CD14-positive monocyte (primary cell): ENCODE results near the gene C8B. TPM values are rescaled to one million over a fixed set of nuclear protein-coding genes. Genes with fewer than 3 reads are reported as not detected.

Experiments
- DNase-seq, 3 donors: peaks; one replicate each; pipeline ENCODE4 v3.0.0-alpha.2; 2011 to 2022
- H2AFZ ChIP-seq: 2 replicates; pipeline ENCODE4 v1.6.0; 2012; ENCODE audit warnings: mild to moderate bottlenecking, low read depth, low read length, inconsistent platforms; ENCODE audit not compliant: insufficient read depth, poor library complexity, severe bottlenecking
- H3K27ac ChIP-seq, 2 donors: 1 replicate in 1 of 2; 2 replicates in 1 of 2; pipeline ENCODE4 v1.5.1; 2012 to 2013; ENCODE audit warnings: low read length in 2 of 2, control low read depth in 1 of 2, inconsistent platforms in 1 of 2, low read depth in 1 of 2, mild to moderate bottlenecking in 1 of 2
- H3K27me3 ChIP-seq, 2 donors: one replicate each; pipeline versions ENCODE4 v1.6.0 to v1.6.1; 2011 to 2013; ENCODE audit warnings: low read length in 2 of 2; ENCODE audit not compliant: control insufficient read depth in 2 of 2, insufficient read depth in 2 of 2
- H3K36me3 ChIP-seq, 2 donors: replicated peaks in 1 of 2; 1 replicate in 1 of 2; 2 replicates in 1 of 2; pipeline versions ENCODE4 v1.5.1 to v1.6.1; 2012 to 2013; ENCODE audit warnings: low read length in 2 of 2, control low read depth in 1 of 2, inconsistent platforms in 1 of 2, mild to moderate bottlenecking in 1 of 2; ENCODE audit not compliant: insufficient read depth in 2 of 2, control insufficient read depth in 1 of 2
- H3K4me1 ChIP-seq, 2 donors: 1 replicate in 1 of 2; 2 replicates in 1 of 2; pipeline versions ENCODE4 v1.5.1 to v1.6.1; 2012 to 2013; ENCODE audit warnings: low read length in 2 of 2, control low read depth in 1 of 2, inconsistent platforms in 1 of 2, mild to moderate bottlenecking in 1 of 2, moderate library complexity in 1 of 2; ENCODE audit not compliant: insufficient read depth in 2 of 2, control insufficient read depth in 1 of 2
- H3K4me2 ChIP-seq: replicated peaks from 2 replicates; pipeline ENCODE3; 2012; ENCODE audit warnings: low read length, moderate library complexity, mild to moderate bottlenecking; ENCODE audit not compliant: poor library complexity, severe bottlenecking; ENCODE audit errors: extremely low read depth
- H3K4me3 ChIP-seq, 3 experiments: fragments of 200-600 bp in 1 of 3; sonication (generic) in 1 of 3; replicated peaks in 1 of 3; 1 replicate in 2 of 3; 2 replicates in 1 of 3; pipeline ENCODE4 v1.5.1; 2011 to 2013; ENCODE audit warnings: low read length in 3 of 3, mild to moderate bottlenecking in 3 of 3, control low read depth in 2 of 3, low read depth in 2 of 3, inconsistent platforms in 1 of 3, moderate library complexity in 1 of 3
- H3K79me2 ChIP-seq: 2 replicates; pipeline ENCODE4 v1.6.0; 2012; ENCODE audit warnings: mild to moderate bottlenecking, control low read depth, inconsistent platforms, low read length, moderate library complexity; ENCODE audit not compliant: insufficient read depth
- H3K9ac ChIP-seq: 2 replicates; pipeline ENCODE4 v1.6.0; 2017; ENCODE audit warnings: low read length, mild to moderate bottlenecking; ENCODE audit not compliant: insufficient read depth, poor library complexity, severe bottlenecking
- H3K9me3 ChIP-seq, 2 donors: replicated peaks in 1 of 2; 1 replicate in 1 of 2; 2 replicates in 1 of 2; pipeline versions ENCODE4 v1.5.1 to v1.6.1; 2012 to 2013; ENCODE audit warnings: low read length in 2 of 2, control low read depth in 1 of 2; ENCODE audit not compliant: control insufficient read depth in 1 of 2, insufficient read depth in 1 of 2
- H4K20me1 ChIP-seq: 2 replicates; pipeline ENCODE4 v1.6.0; 2012; ENCODE audit warnings: mild to moderate bottlenecking, low read length, control low read depth, moderate library complexity; ENCODE audit not compliant: insufficient read depth
- H3K27ac Mint-ChIP-seq, 7 donors: one replicate each; pipeline ENCODE4 v1.8.0; 2020; ENCODE audit warnings: mild to moderate bottlenecking in 7 of 7, mixed read lengths in 7 of 7, moderate library complexity in 6 of 7, inconsistent platforms in 2 of 7
- H3K27me3 Mint-ChIP-seq, 3 donors: one replicate each; pipeline ENCODE4 v1.8.0; 2021 to 2022; ENCODE audit warnings: low read depth in 3 of 3, mild to moderate bottlenecking in 3 of 3, mixed read lengths in 3 of 3, moderate library complexity in 3 of 3, inconsistent platforms in 1 of 3
- H3K36me3 Mint-ChIP-seq, 2 donors: one replicate each; pipeline ENCODE4 v1.8.0; 2020; ENCODE audit warnings: mixed read lengths in 2 of 2, inconsistent platforms in 1 of 2, mild to moderate bottlenecking in 1 of 2
- H3K4me1 Mint-ChIP-seq: one replicate; pipeline ENCODE4 v1.8.0; 2020; ENCODE audit warnings: mild to moderate bottlenecking, mixed read lengths
- H3K4me3 Mint-ChIP-seq, 2 donors: one replicate each; pipeline ENCODE4 v1.8.0; 2020; ENCODE audit warnings: mild to moderate bottlenecking in 2 of 2, mixed read lengths in 2 of 2, moderate library complexity in 1 of 2
- H3K9me3 Mint-ChIP-seq, 7 donors: one replicate each; pipeline ENCODE4 v1.8.0; 2020 to 2022; ENCODE audit warnings: mixed read lengths in 7 of 7, mild to moderate bottlenecking in 6 of 7, moderate library complexity in 6 of 7, inconsistent platforms in 2 of 7
- WGBS: methylation state at CpG from one replicate; pipeline ENCODE4 v1.1.5; 2013; ENCODE audit warnings: missing lambda C conversion rate; ENCODE audit not compliant: insufficient coverage; 5-methylcytosine and 5-hydroxymethylcytosine counted together
- intact Hi-C, 2 donors: fragments of 100-400 bp; cut with micrococcal nuclease; formaldehyde crosslinking; loops; one replicate each; pipeline versions ENCODE4 v1.15.0 to v1.15.1; 2023
- polyA plus RNA-seq, 3 donors: library from polyadenylated mRNA; depleted of rRNA in 1 of 3; unstranded in 2 of 3; stranded (reverse) in 1 of 3; fragments of 300-500 nt in 2 of 3; fragments of >200 nt in 1 of 3; fragmentation: Illumina TruSeq in 2 of 3; gene quantifications; 1 replicate in 2 of 3; 2 replicates in 1 of 3; pipeline ENCODE4 v1.2.3, GENCODE V29; 2012 to 2021
- TF ChIP-seq, protein P1 (sequence below): fragments of 200-600 bp; IDR thresholded peaks from one replicate; pipeline ENCODE4 v1.8.0; 2022; ENCODE audit warnings: antibody characterized with exemption, mild to moderate bottlenecking

Gene C8B
- polyA plus RNA-seq, 3 donors, result not detected

DNA sequence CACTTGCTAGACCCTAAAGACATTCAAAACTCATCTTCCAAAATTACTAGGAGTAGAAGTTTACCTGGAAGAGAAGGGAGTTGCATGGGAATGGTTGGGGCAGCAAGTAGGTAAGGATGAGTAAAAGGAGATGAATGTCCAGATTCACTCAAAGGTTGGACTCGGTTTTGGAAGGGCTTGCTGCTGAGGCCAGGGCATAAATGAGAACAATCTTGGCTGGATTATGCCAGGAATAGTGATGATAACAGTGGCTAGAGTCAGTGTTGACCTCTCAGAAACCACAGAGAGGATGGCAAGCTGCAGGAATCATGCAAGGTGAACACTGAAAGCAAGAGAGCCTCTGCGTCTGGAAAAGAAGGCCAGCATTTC lies 67.8 kb downstream of the C8B start:
- 96% methylated on average over 2 of the region's 2 CpGs for WGBS
- TF ChIP-seq, protein P1, sequence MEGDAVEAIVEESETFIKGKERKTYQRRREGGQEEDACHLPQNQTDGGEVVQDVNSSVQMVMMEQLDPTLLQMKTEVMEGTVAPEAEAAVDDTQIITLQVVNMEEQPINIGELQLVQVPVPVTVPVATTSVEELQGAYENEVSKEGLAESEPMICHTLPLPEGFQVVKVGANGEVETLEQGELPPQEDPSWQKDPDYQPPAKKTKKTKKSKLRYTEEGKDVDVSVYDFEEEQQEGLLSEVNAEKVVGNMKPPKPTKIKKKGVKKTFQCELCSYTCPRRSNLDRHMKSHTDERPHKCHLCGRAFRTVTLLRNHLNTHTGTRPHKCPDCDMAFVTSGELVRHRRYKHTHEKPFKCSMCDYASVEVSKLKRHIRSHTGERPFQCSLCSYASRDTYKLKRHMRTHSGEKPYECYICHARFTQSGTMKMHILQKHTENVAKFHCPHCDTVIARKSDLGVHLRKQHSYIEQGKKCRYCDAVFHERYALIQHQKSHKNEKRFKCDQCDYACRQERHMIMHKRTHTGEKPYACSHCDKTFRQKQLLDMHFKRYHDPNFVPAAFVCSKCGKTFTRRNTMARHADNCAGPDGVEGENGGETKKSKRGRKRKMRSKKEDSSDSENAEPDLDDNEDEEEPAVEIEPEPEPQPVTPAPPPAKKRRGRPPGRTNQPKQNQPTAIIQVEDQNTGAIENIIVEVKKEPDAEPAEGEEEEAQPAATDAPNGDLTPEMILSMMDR, result no peak
- no peak overlapping the region for H3K27ac Mint-ChIP-seq
- Histone ChIP-seq H3K9ac (no peak overlapping the region), H3K4me2 (no peak overlapping the region), H3K36me3 (no peaks in the 10 kb centered on the region), H3K27ac (no peak overlapping the region), H2AFZ (no peak overlapping the region), H3K9me3 (no peaks in the 10 kb centered on the region), H3K27me3 (peaks cover 0 to 2% of the 10 kb centered on the region in 2 donors), H4K20me1 (no peaks in the 10 kb centered on the region), H3K4me3 (no peak overlapping the region), H3K4me1 (no peaks in the 10 kb centered on the region), H3K79me2 (no peaks in the 10 kb centered on the region)
- peaks cover 0 to 5% (median 2%) of the 10 kb centered on the region in 7 donors for H3K9me3 Mint-ChIP-seq
- intact Hi-C loops, result no loop called here
- no peak overlapping the region for H3K4me3 Mint-ChIP-seq
- no peak for DNase-seq
- no peaks in the 10 kb centered on the region for H3K4me1 Mint-ChIP-seq
- H3K27me3 Mint-ChIP-seq, result peaks cover 0 to 5% (median 4%) of the 10 kb centered on the region in 3 donors
- H3K36me3 Mint-ChIP-seq, result no peaks in the 10 kb centered on the region

DNA sequence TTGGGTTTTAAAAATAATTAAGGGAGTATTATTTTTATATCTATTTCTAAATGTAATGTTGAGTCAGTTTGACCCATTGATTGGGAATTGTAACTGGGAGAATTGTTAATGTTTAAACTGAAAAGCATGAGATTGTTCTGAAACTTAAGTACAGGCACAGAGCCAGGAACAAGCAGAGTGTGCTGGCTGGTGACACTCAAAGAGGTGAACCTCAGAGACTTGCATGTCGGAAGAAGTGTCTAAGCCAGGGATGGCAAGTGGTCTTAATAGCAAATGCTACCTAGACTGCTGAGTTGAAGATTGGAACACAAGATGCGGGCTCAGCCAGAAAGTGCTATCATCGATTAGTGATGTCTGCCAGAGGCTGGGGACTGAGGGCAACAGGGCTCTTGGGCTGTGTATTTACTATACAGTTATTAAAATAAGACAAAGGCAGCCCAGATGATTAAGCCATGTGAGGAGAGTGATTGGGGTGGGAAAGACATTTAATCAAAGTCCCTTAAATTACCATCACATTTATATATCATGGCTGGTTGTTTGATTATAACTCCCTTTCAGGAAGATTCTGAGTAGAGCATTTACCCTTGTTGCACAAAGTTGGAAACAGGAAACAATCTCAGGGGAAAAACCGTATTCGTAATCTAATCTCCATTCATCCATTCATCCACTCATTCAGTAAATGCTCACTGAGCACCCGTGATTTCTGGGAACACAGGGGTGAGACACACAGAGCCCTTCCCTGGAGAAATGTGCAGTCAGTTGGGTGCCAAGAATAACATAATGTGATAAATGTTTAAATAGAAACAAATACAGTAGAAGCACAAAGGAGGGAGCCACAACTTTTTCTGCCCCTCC lies 68.4 kb downstream of the C8B start:
- TF ChIP-seq, protein P1, result no peak

More for the DNA sequence above, 68.4 kb downstream of the C8B start:
- intact Hi-C loops, result no loop called here
- H3K36me3 Mint-ChIP-seq, result no peaks in the 10 kb centered on the region
- Histone ChIP-seq H3K36me3 (no peaks in the 10 kb centered on the region), H3K9me3 (no peaks in the 10 kb centered on the region), H4K20me1 (no peaks in the 10 kb centered on the region), H3K4me2 (no peak overlapping the region), H2AFZ (no peak overlapping the region), H3K4me1 (no peaks in the 10 kb centered on the region), H3K79me2 (no peaks in the 10 kb centered on the region), H3K9ac (no peak overlapping the region), H3K27me3 (peaks cover 0 to 2% of the 10 kb centered on the region in 2 donors), H3K4me3 (no peak overlapping the region), H3K27ac (no peak overlapping the region)
- no peak for DNase-seq
- peaks cover 0 to 5% (median 4%) of the 10 kb centered on the region in 3 donors for H3K27me3 Mint-ChIP-seq
- no peaks in the 10 kb centered on the region for H3K4me1 Mint-ChIP-seq
- H3K4me3 Mint-ChIP-seq, result no peak overlapping the region
- no peak overlapping the region for H3K27ac Mint-ChIP-seq
- WGBS, result no CpG with 5 or more reads among the region's 6 CpGs
- H3K9me3 Mint-ChIP-seq, result peaks cover 0 to 5% (median 2%) of the 10 kb centered on the region in 7 donors
